DMS114 treated with DMSO at 0.1 percent for 48 hours (cell line): ENCODE results near the gene LYRM7.
"Not testable (repeated sequence)": the region's sequence is repeated elsewhere in the genome, so short reads cannot be mapped to it uniquely, and the experiment has no call there.

Experiments
- DNase-seq: peaks from one replicate; lab custom pipeline; 2025; ENCODE audit not compliant: unreplicated experiment; lab: John Stamatoyannopoulos, UW

The LYRM7 gene

GRCh38 chr5:131171276-131171810, 599 bp downstream of the LYRM7 start:
- no peak for DNase-seq

DNA sequence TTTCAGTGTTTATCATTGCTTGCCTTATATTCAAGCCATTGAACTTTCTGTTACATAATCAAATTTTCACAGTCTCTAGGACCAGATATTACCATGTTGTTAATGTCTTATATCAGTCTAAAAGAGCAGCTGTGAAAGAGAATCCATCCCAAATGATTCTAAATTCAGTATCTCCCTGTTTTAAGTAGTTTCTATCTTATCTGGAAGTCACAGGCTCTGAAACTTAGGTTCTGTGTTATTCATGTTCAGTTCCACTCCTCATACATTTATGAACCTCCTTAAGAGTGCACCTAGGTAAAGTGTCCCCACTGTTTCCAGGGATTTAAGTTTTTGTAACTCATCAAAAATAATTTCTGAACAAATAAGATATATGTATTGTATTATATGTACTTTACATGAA, 9.7 kb downstream of the LYRM7 start:
- no peak for DNase-seq

- no peak for DNase-seq
Observed at GRCh38 chr5:131182839-131183238, 12.1 kb downstream of the LYRM7 start.

DNA sequence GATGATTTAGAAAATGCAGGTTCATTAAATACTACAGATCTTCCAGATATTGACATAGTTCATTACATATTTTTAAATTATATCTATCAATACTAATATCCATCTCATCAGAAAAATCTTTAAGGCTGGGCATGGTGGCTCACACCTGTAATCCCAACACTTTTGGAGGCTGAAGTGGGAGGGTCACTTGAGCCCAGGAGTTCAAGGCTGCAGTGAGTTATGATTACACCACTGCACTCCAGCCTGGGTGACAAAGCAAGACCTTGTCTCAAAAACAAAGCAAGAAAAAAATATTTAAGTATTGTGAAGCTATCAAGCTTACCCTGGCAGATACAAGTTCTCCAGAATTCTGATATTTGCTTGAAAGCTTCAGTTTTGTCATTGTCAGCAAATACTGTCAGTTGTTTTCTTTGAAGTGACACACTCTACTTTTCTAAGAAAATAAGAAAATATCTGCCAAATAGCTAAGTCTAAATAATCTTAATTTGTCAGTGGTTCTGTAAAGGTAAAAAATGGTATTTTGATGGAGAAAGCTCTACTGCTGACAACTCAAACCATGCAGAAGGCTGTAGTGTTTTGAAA, 14.9 kb downstream of the LYRM7 start:
- DNase-seq = no peak

DNA sequence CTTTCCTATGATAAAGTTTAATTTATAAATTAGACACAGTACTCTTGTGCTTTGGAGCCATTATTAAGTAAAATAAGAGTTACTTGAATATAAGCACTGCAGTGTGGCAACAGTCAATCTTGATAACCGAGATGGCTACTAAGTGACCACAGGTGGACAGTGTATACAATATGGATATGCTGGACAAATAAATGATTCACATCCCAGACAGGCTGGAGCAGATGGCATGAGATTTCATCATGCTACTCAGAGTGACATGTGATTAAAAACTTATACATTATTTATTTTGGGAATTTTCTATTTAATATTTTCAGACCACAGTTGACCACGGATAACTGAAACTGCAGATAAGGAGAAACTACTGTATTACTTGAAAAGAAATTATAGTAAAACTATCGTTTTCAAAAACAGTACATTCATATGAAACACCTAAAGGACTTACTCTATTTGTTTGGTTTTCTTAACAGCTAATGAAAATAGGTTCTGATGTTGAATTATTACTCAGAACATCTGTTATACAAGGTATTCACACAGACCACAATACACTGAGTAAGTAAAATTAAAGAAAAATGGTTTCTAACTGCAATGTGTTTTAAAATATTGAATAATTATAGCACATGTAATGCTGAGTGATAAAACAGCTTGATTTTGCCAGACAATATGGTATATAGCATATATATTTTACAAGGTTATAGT, 16.0 kb downstream of the LYRM7 start:
- no peak for DNase-seq

DNA sequence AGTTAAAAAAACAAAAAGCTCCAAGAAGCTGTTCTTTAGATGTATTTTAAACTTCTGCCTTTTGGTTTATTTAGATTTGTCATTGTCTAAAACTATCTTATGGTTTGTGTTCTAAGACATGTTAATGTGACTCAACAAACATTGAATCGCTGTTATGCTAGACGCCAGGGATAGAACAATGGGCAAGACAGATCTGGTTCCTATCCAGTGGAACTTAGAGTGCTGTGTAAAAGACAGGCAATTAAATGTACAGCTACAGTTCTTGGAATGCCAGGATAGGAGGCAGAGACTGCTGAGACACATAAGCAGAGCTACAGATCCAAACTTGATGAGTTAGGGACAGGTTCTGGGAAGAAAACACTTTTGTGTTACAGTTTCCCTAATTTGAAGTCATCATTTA, 22.4 kb downstream of the LYRM7 start:
- DNase-seq = no peak

DNA sequence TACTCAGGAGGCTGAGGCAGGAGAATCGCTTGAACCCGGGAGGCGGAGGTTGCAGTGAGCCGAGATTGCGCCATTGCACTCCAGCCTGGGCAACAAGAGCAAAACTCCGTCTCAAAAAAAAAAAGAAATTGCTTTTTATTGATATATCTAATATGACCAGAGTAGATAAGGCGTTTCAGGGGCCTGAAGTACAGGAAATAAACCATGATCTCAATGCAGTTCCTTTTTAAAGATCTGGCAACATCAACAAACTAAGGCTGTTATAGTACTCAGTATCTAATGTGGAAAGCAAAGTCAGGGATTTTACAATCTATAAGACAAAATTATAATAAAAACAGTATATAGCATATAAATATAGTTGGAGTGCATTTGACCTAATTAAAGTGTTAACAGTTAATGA, 23.2 kb downstream of the LYRM7 start:
- DNase-seq = not testable (repeated sequence)

DNA sequence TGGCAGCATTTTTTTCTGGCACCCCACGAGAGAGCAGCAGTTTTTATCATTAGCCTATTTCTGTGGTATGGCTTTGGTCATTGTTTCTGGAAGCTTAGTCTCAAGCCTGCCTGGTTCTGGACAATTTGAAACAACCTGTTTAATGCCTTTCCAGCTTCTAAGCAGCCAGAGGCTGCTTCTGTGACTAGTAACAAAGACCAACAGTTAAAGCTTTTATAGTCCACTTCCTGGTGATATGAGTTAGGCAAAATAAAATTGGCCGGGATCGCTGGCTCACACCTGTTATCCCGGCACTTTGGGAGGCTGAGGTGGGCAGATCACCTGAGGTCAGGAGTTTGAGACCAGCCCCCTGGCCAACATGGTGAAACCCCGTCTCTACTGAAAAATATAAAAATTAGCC, 24.0 kb downstream of the LYRM7 start:
- DNase-seq = no peak

DNA sequence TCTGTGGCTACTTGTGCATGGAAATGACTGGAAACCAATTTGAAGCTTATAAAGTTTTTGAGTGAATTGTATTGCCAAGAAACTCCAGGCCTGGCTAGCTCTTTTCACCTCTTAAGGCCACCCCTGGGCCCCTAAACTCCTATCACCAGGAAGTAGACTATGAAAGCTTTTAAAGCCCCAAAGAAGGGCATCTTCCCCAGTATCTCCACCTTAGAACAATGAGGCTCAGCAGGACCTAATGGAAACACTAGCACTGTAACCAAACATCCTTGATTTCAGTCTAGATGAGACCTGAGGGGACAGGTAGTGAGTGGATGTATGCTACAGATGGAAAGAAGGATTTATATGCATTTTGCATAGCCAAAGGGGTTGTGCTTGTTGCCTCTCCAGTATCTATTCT, 25.0 kb downstream of the LYRM7 start:
- no peak for DNase-seq

DNA sequence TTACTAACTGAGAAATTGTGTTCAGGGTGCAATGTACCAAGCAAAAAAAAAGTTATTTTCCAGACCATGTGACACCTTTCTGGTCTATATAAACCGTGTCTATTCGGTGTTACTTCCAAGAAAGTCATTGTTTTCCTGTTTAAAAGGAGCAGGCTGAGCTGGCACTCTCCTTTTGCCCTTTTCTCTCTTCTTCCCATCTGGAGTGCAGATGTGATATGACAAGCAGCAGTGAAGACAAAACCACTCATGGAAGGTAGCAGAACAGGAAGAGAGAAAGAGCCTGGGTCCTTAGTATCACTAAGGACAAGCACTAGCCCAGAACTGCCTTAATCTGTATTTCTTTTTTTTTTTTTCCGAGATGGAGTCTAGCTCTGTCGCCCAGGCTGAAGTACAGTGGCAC, 25.6 kb downstream of the LYRM7 start:
- no peak for DNase-seq

- DNase-seq = no peak
Observed at GRCh38 chr5:131198625-131199024, 27.9 kb downstream of the LYRM7 start.

DNA sequence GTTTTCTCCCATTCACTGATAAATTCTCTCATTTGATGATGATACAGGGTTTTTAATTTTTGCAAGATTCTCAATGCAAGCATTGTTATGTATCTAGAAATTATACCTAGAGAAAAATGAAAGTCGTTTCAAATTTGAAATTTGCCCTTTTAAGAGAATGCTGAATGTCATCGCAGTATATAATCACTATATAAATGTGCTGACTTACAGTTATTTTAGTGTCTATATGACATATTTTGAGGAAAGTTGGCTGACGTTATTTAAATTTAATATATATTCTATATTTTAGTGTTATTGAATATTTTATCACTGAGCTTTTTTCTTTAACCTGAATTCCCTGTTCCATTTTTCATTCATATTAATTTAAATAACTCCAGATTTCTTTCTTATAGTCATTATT, 29.8 kb downstream of the LYRM7 start:
- DNase-seq = no peak

DNA sequence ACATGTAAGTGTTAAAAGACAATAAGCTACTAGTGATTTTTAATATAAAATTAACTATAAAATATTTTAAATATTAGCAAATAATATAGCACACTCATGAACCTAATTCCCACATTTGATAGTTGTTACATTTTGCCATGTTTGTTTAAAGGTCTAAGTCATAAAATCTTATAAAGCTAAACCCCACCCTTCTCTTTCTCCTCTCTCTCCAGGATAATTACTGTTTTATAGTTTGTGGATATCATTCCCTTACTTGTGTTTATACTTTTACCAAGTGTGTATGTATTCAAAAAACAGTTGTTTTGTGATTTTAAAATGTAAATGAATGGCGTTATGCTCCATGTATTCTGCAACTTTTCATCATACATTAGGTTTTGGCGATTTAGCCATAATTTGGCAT, 34.2 kb downstream of the LYRM7 start:
- DNase-seq = no peak

- no peak for DNase-seq
Observed at GRCh38 chr5:131206061-131206460, 35.3 kb downstream of the LYRM7 start.

DNA sequence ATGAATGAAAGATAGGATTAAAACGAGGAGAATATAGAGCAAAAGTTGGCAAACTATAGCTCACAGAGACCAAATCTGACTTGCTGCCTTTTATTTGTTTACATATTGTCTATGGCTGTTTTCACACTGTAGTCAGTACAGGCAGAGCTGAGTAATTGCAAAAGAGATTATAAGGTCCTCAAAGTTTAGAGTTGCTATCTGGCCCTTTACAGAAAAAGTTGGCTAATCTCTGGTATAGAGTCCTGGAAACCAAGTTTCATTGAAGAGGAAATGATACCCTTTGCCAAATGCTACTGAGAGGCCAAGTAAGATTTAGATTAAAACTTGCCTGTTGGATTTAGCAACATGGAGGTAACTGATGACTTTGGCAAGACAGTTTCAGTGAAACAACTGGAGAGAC, 36.0 kb downstream of the LYRM7 start:
- DNase-seq = no peak

DNA sequence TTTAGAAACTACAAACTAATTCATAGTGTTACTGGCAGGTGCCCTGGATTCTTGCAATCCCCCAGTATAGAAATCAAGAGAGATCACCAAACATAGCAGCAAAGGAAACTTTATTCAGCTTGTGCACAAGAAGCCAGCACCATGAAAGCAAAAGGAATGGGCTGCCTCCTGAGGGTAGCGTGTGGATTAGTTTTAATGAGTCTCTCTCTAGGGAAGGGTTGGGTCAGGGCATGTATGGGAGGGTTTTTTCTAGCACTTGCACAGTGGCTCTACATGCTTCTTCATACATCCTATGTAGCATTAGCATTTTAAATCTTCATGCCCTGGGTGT, 38.4 kb downstream of the LYRM7 start:
- no peak for DNase-seq

GRCh38 chr5:131209506-131210150, 38.9 kb downstream of the LYRM7 start:
- DNase-seq = no peak

DNA sequence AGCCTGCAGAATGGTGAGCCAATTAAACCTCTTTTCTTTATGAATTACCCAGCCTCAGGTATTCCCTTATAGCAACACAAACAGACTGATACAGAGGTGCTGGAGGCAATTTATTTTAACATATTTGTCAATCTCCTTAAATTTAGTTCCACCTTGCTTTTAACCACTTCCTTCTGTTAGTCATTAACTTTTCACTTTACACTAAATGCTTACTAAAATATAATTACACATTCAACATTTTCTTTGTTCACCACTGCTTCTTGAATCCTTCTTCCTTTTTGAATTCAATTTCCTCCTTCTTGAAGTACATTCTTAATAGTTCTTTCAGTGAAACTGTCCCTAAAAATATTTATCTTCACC, 39.4 kb downstream of the LYRM7 start:
- no peak for DNase-seq

DNA sequence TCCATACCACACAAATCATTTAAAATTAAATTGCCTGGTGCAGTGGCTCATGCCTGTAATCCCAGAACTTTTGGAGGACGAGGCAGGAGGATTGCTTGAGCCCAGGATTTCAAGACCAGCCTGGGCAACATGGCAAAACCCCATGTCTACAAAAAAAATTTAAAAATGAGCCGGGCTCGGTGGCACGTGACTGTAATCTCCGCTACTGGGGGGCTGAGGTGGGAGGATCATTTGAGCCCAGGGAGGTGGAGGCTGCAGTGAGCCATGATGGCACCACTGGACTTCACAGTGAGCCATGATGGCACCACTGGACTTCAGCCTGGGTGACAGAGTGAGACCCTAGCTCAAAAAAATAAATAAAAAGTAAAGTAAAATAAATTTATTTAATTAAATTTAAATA, 40.9 kb downstream of the LYRM7 start:
- no peak for DNase-seq

DNA sequence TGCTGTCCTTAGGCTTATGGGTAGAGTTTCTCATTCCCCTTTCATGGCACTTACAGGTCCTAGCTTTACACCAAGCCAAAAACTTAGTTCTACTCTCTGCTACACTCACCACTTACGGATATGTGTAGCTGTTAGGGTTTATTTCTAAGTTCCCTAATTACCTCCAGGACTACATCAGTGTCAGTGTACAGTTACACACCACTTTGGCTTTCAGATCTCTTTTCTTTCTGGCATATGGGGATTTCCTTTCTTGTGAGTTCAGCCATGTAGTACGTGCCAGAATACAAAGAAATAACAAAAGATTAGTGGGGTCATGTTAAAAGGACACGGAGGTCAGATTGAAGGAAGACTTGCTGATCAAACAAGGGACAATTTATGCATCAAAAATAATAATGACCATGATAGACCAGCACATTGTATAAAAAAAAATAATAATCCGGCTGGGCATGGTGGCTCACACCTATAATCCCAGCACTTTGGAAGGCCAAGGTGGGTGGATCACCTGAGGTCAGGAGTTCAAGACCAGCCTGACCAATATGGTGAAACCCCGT, 41.8 kb downstream of the LYRM7 start:
- DNase-seq = no peak

DNA sequence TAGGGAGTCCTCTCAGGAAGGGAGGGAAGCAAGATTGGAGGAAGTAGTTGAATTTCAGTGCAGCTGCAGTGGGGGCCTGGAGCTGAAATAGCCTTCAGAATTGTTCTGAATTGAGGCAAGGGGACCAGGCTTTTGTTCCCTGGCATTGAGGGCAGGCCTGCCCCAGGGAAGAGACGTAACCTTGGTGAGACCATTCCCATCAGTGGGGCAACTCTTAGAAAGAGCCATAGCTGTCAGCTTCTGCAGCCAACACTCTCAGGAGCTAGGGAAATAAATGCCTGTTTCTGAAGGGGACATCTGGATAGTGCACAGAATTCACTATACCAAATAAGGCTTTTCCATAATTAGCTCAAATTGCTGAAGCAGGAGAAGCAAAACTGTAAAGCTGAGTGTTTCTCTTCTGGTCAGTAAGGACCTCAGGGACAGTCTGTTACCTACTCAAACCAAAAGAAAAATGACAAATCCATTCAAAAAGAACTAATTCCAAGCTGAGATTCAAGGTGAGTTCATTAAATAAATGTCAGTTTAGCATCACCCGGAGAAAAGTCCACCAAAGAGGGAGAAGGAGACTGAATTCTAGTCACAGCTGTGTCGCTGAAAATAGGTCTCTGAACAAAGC, 44.0 kb downstream of the LYRM7 start:
- no peak for DNase-seq

- no peak for DNase-seq
Observed at GRCh38 chr5:131217791-131218190, 47.0 kb downstream of the LYRM7 start.
